DMS153 treated with DMSO at 0.1 percent for 48 hours (cell line): ENCODE data around the gene FOXI1.
"Not testable (repeated sequence)": the region's sequence is repeated elsewhere in the genome, so short reads cannot be mapped to it uniquely, and the experiment has no call there.

ENCODE experiments used
- DNase-seq: peaks from one replicate; lab custom pipeline; 2025; ENCODE audit not compliant: unreplicated experiment; lab: John Stamatoyannopoulos, UW

FOXI1 gene

DNA sequence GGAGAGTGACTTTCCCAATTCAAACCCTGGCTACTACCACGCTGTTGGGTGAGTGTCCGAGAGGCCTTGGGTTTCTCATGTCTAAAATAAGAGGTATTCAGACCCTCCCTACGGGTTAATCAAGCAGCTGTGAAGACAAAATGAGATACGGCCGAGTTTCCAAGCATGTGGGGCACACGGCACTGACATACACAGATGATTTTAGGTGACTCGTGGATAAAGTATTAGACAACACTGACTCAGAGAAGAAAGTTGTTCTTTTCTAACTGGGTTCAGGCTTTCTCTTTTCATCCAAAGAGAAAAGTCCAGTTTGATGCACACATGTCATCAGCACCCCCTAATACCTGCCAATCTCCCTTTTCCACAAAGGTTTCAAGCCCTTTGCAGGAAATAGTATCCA is 15.6 kb downstream of the FOXI1 start:
- DNase-seq: no peak

DNA sequence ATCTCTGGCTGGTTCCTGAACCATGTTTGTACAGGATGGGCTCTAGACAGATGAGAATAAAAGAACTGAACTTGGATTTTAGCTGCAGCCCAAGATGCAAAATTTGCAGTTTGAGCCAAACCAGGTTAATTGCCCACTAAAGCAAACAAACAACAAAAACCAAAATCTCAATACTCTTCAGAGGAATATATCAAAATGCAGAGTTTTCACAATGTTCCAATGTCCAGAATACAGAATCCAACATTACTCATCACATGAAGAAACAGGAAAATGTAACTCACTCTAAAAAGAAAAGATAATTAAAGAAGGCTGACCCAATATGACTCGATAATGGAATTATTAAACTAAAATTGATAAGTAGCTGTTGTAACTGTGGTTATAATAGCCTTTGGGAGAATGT is 20.4 kb downstream of the FOXI1 start:
- no peak for DNase-seq

DNA sequence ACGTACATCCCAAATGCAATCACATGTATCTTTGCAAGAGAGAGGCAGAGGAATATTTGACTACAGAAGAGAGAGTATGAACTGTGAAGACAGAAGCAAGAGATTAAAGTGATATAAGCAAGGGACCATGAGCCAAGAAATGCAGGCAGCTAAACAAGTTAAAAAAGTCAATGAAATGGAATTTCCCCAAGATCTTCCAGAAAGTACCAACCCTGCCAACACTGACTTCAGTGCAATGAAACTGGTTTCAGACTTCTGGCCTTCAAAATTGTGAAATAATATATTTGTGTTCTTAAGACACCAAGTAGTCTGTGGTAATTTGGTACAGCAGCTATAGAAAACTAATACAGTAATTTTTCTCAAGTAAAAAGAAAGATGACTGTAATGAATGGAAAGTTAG is 20.9 kb downstream of the FOXI1 start:
- no peak for DNase-seq

DNA sequence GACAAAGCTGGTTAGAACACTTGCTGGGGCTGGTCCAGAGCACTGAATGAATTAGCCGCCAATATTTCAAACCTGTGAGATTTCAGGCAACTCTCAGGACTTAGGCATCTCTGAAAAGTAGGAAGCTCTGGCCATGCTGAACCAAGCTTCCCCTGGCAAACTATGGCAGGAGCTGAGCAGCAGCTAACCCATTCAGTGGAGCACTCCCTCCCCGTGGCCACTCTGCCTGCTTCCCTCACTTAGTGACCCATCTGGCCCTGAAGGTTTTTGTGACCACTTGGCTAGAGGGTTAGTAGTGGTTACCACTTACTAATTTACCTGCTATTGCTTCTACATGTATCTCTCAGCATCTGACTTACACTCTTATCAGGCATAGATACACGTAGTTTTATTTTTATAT is 25.5 kb downstream of the FOXI1 start:
- DNase-seq: no peak

DNA sequence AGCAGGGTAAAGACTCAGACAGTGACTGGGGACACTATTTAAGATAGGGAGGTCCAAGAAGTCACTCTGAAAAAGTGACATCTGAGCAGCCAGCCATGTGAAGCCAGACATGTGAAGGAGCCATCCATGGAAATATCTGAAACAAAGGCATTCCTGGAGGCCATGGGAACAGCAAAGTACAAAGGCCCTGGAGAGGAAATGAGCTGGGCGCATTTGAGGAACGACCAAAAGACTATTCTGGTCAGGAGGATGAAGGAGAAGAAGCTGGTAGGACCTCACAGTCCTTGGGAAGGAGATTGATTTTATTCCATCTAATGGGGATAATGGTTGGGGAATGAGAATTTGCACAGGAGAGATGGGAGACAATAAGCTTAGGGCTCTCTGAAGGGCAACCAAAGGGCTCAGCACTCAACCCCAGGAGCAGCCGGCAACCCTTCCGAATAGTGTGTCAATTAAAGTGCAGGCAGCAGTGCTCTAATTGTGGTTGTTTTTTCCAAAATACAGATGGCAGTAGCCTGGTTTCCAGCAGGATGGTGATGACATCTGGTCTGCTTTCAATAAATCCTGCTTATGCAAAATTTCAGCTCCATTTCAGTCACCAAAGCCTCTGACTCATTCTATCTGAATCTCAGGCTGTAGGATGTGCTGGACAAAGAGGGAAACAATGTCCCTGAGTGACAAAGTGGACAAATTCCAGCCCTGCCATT is 26.7 kb downstream of the FOXI1 start:
- DNase-seq: no peak

DNA sequence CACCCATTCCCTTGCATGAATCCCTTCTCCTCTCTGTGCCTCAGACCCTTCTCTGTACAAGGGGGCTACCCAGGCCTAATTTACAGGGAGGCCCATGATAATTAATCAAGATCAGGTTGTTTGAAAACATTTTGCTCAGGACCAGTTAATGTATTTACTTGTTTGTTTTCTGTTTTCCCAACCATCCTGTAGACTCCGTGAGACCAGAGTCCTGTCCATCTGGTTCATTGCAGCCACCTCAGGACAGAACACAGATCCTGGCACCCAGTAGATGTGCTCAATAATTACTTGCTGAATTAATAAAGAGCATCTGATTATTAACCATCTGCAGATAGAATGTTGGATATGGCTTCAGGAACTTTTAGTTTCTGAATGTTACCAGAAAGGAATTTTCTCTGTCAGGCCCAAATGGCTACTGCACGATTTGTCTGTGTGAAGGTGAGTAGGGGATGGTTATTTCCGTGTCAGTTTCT is 27.3 kb downstream of the FOXI1 start:
- no peak for DNase-seq

DNA sequence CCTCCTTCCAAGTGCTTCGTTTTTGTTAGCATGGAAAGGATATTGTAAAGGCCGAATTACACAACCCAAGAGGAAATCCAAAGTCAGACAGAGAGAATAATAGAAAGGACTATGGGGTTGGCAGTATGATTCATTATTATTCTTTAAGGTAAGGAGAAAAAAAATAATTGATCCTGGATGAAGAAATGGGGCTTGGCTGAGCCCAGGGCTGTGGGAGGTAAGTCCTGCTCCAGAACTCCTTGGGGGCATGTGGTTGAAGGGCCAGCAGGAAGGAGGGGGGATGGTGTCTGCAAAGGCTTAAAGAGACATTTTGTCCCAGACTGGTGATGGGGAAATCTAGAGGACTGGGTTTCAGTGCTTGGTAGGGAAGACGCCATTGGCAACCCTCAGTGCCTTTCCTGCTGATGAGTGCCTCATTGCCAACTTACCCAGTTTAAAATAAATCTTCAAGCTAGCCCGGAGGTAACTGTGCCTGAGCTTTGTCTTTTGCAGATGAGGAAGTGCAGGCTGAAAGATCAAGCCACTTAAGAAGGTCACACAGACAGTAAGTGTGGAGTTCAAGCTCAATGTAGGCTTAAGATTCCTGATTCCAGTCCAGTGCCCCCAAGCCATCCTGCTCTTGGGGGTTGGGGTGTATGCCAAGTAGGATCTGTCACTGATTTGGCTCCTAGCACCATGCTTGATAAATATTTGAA is 30.2 kb downstream of the FOXI1 start:
- DNase-seq: no peak

DNA sequence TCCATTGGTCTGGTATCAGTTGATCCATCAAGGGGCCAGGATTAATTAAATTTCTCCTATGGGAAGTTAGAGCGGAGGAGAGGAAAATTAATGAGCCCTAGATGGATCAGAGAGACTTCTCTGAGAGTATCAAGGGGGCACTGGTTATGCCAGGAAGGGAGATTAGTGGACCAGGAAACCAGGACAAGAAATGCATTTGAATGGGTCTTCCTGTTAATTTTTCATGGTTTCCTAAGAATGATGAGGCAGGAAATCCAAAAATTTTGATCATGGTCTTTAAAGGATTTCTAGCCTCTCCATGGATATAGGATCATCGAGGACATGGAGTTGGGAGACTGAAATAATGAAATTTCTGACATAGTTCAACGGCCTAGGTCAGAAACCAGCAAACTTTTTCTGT is 30.8 kb downstream of the FOXI1 start:
- no peak for DNase-seq

DNA sequence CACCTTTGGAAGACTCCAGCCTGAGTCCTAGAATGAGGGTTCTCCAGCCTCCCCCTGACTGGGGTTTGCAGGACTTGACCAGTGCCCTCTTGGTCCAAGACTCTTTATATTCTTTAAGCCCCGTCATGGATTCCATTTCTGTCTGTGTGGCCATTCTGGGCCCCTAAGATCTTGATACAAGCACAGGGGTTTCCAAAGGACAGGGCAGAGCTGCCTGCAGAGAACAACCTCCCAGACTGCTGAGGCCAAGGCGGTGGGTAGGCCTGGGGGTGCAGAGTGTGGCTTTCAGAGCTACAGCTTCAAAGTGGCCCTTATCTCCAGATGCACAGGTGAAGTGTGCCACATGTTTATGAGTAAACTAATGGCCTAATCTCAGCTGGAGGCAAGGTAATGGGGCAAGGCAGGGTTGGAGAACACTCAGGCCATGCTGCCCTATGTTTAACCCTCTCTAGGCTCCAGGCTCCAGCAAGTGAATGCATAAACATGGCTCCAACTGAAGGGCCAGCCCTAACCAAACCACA is 32.1 kb downstream of the FOXI1 start:
- no peak for DNase-seq

DNA sequence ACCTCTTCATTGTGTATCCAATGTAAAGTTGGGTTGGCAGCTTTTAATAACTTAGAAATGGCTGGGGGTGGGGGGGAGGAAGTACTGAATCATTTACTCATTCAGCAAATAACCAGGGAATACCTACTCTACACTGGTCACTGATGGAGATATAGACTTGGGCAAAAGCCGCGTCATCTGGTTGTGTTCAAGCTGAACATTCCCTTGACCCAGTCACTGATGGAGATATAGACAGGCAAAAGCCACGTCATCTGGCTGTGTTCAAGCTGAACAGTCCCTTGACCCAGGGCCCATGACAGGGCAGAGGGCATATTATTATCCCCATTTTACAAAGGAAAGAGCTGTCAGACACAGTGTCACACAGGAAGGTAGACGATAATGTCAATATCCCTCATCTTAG is 32.6 kb downstream of the FOXI1 start:
- no peak for DNase-seq

DNA sequence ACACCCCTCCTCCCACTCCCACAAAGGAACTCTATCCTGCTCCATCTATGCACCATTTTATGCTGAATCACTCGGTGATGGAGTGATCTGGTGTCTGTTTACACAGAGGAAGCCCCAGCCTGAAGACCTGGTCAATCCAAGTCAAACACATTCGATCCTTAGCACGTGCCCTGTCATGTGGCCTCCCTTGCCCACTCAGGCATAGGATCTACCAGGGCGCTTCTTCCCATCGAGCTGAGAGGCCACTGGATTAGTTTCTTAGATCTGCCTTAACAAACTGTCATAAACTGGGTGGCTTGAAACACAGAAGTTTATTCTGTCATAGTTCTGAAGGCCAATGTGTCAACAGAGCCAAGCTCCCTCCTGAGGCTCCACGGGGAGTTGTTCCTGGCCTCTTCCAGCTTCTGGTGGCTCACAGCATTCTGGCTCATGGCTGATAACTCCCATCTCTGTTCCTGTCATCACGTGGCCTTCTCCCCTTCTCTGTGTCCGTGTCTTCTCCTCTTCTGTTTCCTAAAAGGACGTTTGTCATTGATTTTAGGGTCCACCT is 34.2 kb downstream of the FOXI1 start:
- DNase-seq: no peak

DNA sequence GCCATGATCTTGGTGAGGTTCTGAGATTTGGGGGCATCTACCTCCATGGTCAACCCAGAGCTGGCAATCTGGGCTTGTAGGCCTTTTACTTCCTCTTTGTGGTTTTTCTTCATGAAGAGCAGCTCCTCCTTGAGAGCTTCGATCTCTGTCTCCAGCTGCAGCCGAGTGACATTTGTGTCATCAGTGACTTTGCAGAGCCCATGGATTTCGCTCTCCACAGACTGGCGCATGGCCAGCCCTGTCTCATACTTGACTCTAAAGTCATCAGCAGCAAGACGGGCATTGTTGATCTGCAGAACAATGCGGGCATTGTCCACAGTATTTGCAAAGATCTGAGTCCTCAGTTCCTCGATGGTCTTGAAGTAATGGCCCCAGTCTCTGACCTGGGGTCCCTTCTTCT is 35.5 kb downstream of the FOXI1 start:
- not testable (repeated sequence) for DNase-seq

DNA sequence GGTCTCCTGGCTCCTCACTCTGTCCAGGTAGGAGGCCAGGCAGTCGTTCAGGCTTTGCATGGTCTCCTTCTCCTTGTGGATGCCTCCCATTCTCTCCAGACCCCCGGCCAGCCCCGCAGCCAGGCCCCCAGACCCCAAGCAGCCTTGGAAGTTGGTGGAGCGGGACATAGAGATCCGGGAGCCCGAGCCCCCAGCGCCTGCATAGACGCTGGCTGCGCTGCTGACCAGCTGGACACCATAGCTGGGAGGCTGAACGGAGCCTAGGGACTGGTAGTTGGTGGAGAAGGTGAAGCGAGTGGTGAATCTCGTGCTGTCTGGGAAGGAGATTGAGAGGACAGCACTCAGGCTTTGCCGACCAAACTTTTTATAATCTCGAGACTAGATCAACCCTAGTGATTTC is 35.9 kb downstream of the FOXI1 start:
- no peak for DNase-seq

DNA sequence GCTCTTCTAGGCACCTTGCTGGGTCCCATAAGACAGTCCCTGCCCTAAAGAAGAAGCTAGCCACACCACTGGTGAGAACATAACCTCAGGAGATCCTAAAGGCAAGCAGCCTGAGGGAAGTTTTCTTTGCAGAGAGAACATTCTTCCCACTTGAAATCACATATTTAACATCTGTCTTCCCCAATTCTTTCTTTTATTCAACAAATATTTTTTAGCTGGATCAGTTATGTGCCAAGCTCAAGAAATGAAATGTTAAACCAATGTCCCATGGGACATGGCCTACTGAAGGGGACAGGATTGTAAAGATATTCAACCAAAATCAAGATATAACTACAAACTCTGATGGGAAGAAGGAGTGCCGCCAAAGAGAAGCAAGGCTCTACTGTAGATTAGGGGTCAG is 36.5 kb downstream of the FOXI1 start:
- no peak for DNase-seq

DNA sequence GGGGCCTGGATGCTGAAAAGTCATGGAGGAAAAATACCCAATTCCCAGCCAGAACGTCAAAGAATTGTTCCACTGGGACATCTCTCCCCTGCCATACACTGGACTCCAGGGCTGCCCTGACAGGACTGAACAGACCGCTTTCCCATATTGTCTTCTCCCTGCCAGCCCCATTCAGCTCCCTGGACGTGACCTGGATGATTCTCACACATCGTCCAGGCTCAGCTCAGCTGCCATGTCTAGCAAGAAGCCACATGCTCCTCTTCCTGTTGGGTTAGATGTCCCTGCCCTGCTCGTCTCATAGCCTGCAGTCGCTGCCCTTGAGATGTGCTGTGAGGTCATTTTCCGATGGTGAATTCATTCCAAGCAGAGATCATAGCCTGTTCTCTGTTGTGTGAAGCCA is 37.4 kb downstream of the FOXI1 start:
- DNase-seq: no peak

DNA sequence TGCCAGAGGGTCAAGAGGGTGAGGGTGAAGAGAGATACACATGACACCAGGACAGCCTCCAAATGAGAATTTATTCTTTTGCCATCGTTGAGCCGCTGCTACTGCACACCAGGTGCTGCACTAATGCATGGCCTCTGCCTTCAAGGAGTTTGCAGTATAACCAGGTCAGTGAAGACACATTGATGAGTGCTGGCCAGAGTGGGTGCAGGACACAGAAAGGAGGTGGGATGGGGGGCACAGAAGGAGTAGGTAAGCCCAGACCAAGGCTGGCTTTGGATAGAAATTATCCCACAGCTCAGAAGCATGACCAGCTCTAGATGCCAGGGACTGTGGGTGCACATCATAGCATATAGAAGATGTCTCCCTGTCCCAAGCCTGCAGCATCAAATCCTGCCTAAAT is 38.0 kb downstream of the FOXI1 start:
- DNase-seq: no peak

DNA sequence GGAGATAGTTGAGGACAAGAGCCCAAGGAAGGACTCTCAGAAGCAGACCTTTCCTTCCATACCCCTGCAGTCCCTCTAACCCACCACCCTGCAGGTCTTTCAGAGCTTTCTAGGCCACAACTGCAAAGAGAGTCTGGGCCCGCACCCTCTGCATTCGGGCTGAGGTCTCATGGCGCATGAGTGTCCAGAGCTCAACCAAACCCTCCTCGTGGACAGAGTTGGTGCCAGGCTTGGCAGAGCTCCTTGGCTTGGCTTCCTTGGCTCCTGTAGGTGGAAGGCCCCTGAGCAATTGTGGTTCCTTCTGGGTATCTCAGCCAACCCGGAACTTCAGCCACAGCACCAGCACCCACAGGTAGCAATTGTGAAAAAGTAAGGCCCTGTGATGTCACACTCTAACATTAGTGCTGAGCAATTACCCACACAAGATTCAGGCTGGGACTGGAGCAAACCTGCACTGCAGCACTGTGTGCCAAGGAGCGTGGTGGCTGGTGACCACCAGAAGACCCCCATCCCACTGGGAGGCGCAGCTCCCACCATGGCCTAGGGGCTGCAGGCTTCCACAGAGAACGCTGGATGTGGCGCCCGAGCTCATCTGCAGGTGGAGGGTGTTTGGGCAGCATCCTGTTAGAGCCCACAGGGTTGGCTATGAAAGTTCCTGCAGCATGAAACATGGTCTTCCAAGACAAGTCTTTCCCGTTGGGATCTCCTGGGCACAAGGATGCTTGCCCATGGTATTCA is 38.8 kb downstream of the FOXI1 start:
- DNase-seq: no peak

DNA sequence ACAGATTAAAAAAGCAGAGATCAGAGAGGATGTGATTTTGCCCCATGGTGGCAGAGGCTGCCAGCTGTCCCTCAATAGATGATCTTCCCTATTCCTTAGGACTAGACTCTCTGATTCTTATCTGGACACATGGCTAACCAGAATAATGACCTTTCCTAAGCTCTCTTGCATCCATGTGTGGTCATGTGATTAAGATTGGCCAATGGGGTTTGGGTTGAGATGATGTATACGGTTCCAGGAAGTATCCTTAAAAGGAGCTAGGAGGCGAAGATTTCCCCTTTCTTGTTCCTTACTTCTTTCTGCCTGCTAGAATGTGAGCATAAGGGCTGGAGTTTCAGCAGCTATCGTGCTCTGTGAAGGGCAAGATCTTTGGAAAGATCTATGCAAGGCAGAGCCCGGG is 39.8 kb downstream of the FOXI1 start:
- no peak for DNase-seq

DNA sequence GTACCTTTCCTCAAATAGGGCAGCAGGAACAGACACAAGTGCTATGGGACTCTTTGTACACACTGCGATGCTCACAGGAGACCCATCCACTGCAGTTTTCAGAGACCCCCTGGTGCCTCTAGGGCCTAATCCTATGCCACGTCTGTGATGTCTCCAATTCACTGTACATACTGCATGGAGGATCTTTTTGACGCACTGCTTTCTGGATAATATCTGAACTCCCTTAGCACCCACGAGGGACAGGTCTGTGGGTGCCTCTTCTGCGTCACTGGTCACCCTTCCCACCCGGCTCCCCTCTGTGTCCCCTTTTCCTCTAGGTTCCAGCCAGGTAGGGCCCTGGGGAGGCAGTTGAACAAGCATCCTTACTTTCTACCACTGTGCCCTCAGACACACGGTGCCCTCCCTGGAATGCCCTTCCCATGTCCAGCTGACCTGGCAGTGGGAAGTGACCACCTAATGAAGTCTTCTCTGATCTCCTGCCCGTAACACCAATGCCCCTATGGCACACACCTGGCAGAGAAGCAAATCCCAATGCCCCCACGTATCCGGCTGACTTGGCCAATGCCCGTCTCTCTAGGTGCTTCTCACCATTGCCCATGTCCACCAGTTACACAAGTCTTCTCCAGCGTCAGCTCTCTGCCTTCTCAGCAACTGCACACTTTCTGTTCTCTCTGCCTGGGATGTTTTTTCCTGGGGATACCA is 41.5 kb downstream of the FOXI1 start:
- no peak for DNase-seq

DNA sequence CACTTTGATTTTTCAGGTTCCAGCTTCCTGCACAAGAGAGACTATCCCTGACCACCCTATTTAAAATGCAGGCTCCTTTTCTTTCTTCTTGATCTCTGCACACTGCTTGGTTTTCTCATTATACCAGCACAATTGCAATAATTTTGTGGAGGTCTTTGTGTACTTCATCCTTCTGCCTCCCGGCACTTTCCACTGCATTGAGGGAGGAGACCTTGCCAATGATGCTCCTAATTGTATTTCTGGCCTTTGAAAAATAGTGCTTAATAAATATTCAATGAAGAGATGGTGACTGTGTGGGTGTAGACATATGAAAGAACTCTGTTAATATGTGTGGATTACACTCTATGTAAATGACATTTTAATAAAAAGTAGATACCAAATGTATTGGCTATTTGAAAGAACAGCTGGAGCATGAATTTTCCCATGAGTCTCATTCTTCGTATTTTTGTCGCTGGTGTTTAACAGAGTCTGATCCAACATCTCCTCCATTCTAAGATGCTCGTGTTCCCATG is 42.1 kb downstream of the FOXI1 start:
- DNase-seq: no peak
